ENCODE results near the gene SLC8B1.

The SLC8B1 gene

GRCh38 chr12:113340061-113340460 is 5.2 kb upstream of the SLC8B1 start:
- H3K4me3 ChIP-seq (ENCODE audit: insufficient read depth in 1 of 2, low read depth in 1 of 2, low read length in 2 of 2): no peak overlapping the region
- peaks cover 0 to 8% of the 10 kb centered on the region in 2 experiments for H3K27me3 ChIP-seq (ENCODE audit: control insufficient read depth in 1 of 2, insufficient read depth in 1 of 2, low read length in 2 of 2)
- no peak overlapping the region for H2AFZ ChIP-seq (ENCODE audit: low read depth, low read length)
- H3K23ac ChIP-seq (ENCODE audit: low read length in 2 of 2): no peak overlapping the region
- H3K4me2 ChIP-seq (ENCODE audit: low read length, poor library complexity, severe bottlenecking): no peak overlapping the region
- no peaks in the 10 kb centered on the region for H3K36me3 ChIP-seq (ENCODE audit: control insufficient read depth in 1 of 2, insufficient read depth in 2 of 2, low read depth in 1 of 2, low read length in 2 of 2)
- no peak overlapping the region for H3K27ac ChIP-seq (ENCODE audit: low read length, poor library complexity, severe bottlenecking)
- H4K8ac ChIP-seq (ENCODE audit: low read length): no peak overlapping the region
- H3K4ac ChIP-seq (ENCODE audit: low read depth in 1 of 2, low read length in 2 of 2): no peak overlapping the region
- no peak overlapping the region for H2BK12ac ChIP-seq (ENCODE audit: low read length in 2 of 2)
- H3K9me3 ChIP-seq (ENCODE audit: control insufficient read depth, low read length): no peaks in the 10 kb centered on the region
- 90% methylated on average over 3 of the region's 3 CpGs for WGBS
- H2BK5ac ChIP-seq (ENCODE audit: low read depth, low read length, poor library complexity, severe bottlenecking): no peak overlapping the region
- no peak overlapping the region for H2AK5ac ChIP-seq (ENCODE audit: low read length, severe bottlenecking)
- DNase-seq: no peak
- peaks cover 1% of the 10 kb centered on the region for H3K4me1 ChIP-seq (ENCODE audit: control insufficient read depth, insufficient read depth, low read depth, low read length)
- H4K91ac ChIP-seq (ENCODE audit: low read length): no peak overlapping the region
- no peak overlapping the region for H3K14ac ChIP-seq (ENCODE audit: low read length in 2 of 2)
- H2BK120ac ChIP-seq (ENCODE audit: low read depth, low read length): no peak overlapping the region
- H3K9ac ChIP-seq (ENCODE audit: low read length): no peak overlapping the region
- H3K18ac ChIP-seq (ENCODE audit: low read depth in 1 of 2, low read length in 2 of 2): no peak overlapping the region
- no peaks in the 10 kb centered on the region for H3K79me1 ChIP-seq (replicated peaks; ENCODE audit: low read length, poor library complexity, severe bottlenecking)
- no peak overlapping the region for H2BK15ac ChIP-seq (ENCODE audit: low read depth, poor library complexity, severe bottlenecking)

GRCh38 chr12:113339540-113339939 is 4.6 kb upstream of the SLC8B1 start:
- Histone ChIP-seq H3K23ac (ENCODE audit: low read length in 2 of 2) (no peak overlapping the region), H3K18ac (ENCODE audit: low read depth in 1 of 2, low read length in 2 of 2) (no peak overlapping the region), H3K27ac (ENCODE audit: low read length, poor library complexity, severe bottlenecking) (no peak overlapping the region), H3K4ac (ENCODE audit: low read depth in 1 of 2, low read length in 2 of 2) (no peak overlapping the region), H2BK12ac (ENCODE audit: low read length in 2 of 2) (no peak overlapping the region), H2AFZ (ENCODE audit: low read depth, low read length) (no peak overlapping the region), H2BK120ac (ENCODE audit: low read depth, low read length) (no peak overlapping the region), H3K36me3 (ENCODE audit: control insufficient read depth in 1 of 2, insufficient read depth in 2 of 2, low read depth in 1 of 2, low read length in 2 of 2) (no peaks in the 10 kb centered on the region), H3K9me3 (ENCODE audit: control insufficient read depth, low read length) (no peaks in the 10 kb centered on the region), H3K14ac (ENCODE audit: low read length in 2 of 2) (no peak overlapping the region), H2BK15ac (ENCODE audit: low read depth, poor library complexity, severe bottlenecking) (no peak overlapping the region), H3K79me1 (replicated peaks; ENCODE audit: low read length, poor library complexity, severe bottlenecking) (peaks cover under 1% of the 10 kb centered on the region), H4K91ac (ENCODE audit: low read length) (no peak overlapping the region), H4K8ac (ENCODE audit: low read length) (no peak overlapping the region), H2BK5ac (ENCODE audit: low read depth, low read length, poor library complexity, severe bottlenecking) (no peak overlapping the region), H3K9ac (ENCODE audit: low read length) (no peak overlapping the region), H2AK5ac (ENCODE audit: low read length, severe bottlenecking) (no peak overlapping the region), H3K4me2 (ENCODE audit: low read length, poor library complexity, severe bottlenecking) (no peak overlapping the region), H3K4me1 (ENCODE audit: control insufficient read depth, insufficient read depth, low read depth, low read length) (peaks cover 3% of the 10 kb centered on the region), H3K4me3 (ENCODE audit: insufficient read depth in 1 of 2, low read depth in 1 of 2, low read length in 2 of 2) (no peak overlapping the region), H3K27me3 (ENCODE audit: control insufficient read depth in 1 of 2, insufficient read depth in 1 of 2, low read length in 2 of 2) (peaks cover 0 to 8% of the 10 kb centered on the region in 2 experiments)
- DNase-seq: no peak
- 70% methylated on average over 1 of the region's 5 CpGs for WGBS

- peak overlapping the region in 1 of 2 experiments; percentile 30 for H3K4ac ChIP-seq (ENCODE audit: low read depth in 1 of 2, low read length in 2 of 2)
- H3K27ac ChIP-seq (ENCODE audit: low read length, poor library complexity, severe bottlenecking): no peak overlapping the region
- peaks cover 14% of the 10 kb centered on the region for H3K79me1 ChIP-seq (replicated peaks; ENCODE audit: low read length, poor library complexity, severe bottlenecking)
- peak overlapping the region; percentile 32 to 45 for H2BK12ac ChIP-seq (ENCODE audit: low read length in 2 of 2)
- peak overlapping the region; percentile 19 for H2AK5ac ChIP-seq (ENCODE audit: low read length, severe bottlenecking)
- peak overlapping the region; percentile 90 for H3K9ac ChIP-seq (ENCODE audit: low read length)
- no peaks in the 10 kb centered on the region for H3K27me3 ChIP-seq (ENCODE audit: control insufficient read depth in 1 of 2, insufficient read depth in 1 of 2, low read length in 2 of 2)
- H2AFZ ChIP-seq (ENCODE audit: low read depth, low read length): peak overlapping the region; percentile 20
- peak overlapping the region in 1 of 2 experiments; percentile 37 for H3K18ac ChIP-seq (ENCODE audit: low read depth in 1 of 2, low read length in 2 of 2)
- no peak overlapping the region for H2BK5ac ChIP-seq (ENCODE audit: low read depth, low read length, poor library complexity, severe bottlenecking)
- peak overlapping the region in 1 of 2 experiments; percentile 14 for H3K14ac ChIP-seq (ENCODE audit: low read length in 2 of 2)
- peaks cover 10 to 25% of the 10 kb centered on the region in 2 experiments for H3K36me3 ChIP-seq (ENCODE audit: control insufficient read depth in 1 of 2, insufficient read depth in 2 of 2, low read depth in 1 of 2, low read length in 2 of 2)
- no peak for DNase-seq
- WGBS: 63% methylated on average over 24 of the region's 27 CpGs
- H3K4me1 ChIP-seq (ENCODE audit: control insufficient read depth, insufficient read depth, low read depth, low read length): peaks cover 13% of the 10 kb centered on the region
- no peaks in the 10 kb centered on the region for H3K9me3 ChIP-seq (ENCODE audit: control insufficient read depth, low read length)
- no peak overlapping the region for H2BK15ac ChIP-seq (ENCODE audit: low read depth, poor library complexity, severe bottlenecking)
- H4K8ac ChIP-seq (ENCODE audit: low read length): no peak overlapping the region
- H2BK120ac ChIP-seq (ENCODE audit: low read depth, low read length): no peak overlapping the region
- no peak overlapping the region for H4K91ac ChIP-seq (ENCODE audit: low read length)
- H3K4me3 ChIP-seq (ENCODE audit: insufficient read depth in 1 of 2, low read depth in 1 of 2, low read length in 2 of 2): peak overlapping the region; percentile 71 to 85
- H3K23ac ChIP-seq (ENCODE audit: low read length in 2 of 2): peak overlapping the region in 1 of 2 experiments; percentile 23
- peak overlapping the region; percentile 74 for H3K4me2 ChIP-seq (ENCODE audit: low read length, poor library complexity, severe bottlenecking)
These were observed 778 bp downstream of the SLC8B1 start for GRCh38 chr12:113333877-113334785.

DNA sequence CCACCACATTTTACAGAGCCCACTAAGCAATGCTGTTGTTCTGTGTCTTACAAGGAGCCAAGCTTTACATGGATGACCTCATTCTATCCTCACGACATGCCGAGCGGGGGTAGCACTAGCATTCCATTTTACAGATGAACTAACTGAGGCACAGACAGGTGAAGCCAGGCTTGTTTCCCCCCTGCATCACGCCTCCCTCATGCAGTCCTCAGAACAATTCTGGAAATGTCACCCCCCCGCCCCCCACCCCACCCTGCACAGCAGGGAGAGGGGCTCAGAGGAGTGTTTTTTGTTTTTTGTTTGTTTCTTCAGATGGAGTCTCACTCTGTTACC is 1.5 kb downstream of the SLC8B1 start:
- H2BK120ac ChIP-seq (ENCODE audit: low read depth, low read length): no peak overlapping the region
- H3K18ac ChIP-seq (ENCODE audit: low read depth in 1 of 2, low read length in 2 of 2): peak overlapping the region in 1 of 2 experiments; percentile 50
- H2AFZ ChIP-seq (ENCODE audit: low read depth, low read length): no peak overlapping the region
- H3K4ac ChIP-seq (ENCODE audit: low read depth in 1 of 2, low read length in 2 of 2): no peak overlapping the region
- H3K9me3 ChIP-seq (ENCODE audit: control insufficient read depth, low read length): no peaks in the 10 kb centered on the region
- H4K91ac ChIP-seq (ENCODE audit: low read length): no peak overlapping the region
- 89% methylated on average over 3 of the region's 5 CpGs for WGBS
- peaks cover 10 to 25% of the 10 kb centered on the region in 2 experiments for H3K36me3 ChIP-seq (ENCODE audit: control insufficient read depth in 1 of 2, insufficient read depth in 2 of 2, low read depth in 1 of 2, low read length in 2 of 2)
- no peak overlapping the region for H3K4me2 ChIP-seq (ENCODE audit: low read length, poor library complexity, severe bottlenecking)
- no peaks in the 10 kb centered on the region for H3K27me3 ChIP-seq (ENCODE audit: control insufficient read depth in 1 of 2, insufficient read depth in 1 of 2, low read length in 2 of 2)
- no peak overlapping the region for H2AK5ac ChIP-seq (ENCODE audit: low read length, severe bottlenecking)
- no peak overlapping the region for H3K23ac ChIP-seq (ENCODE audit: low read length in 2 of 2)
- H4K8ac ChIP-seq (ENCODE audit: low read length): no peak overlapping the region
- peaks cover 14% of the 10 kb centered on the region for H3K79me1 ChIP-seq (replicated peaks; ENCODE audit: low read length, poor library complexity, severe bottlenecking)
- no peak for DNase-seq
- H3K27ac ChIP-seq (ENCODE audit: low read length, poor library complexity, severe bottlenecking): no peak overlapping the region
- H3K4me1 ChIP-seq (ENCODE audit: control insufficient read depth, insufficient read depth, low read depth, low read length): peaks cover 14% of the 10 kb centered on the region
- H3K14ac ChIP-seq (ENCODE audit: low read length in 2 of 2): no peak overlapping the region
- H2BK15ac ChIP-seq (ENCODE audit: low read depth, poor library complexity, severe bottlenecking): no peak overlapping the region
- H3K9ac ChIP-seq (ENCODE audit: low read length): peak overlapping the region; percentile 36
- H3K4me3 ChIP-seq (ENCODE audit: insufficient read depth in 1 of 2, low read depth in 1 of 2, low read length in 2 of 2): peak overlapping the region in 1 of 2 experiments; percentile 85
- no peak overlapping the region for H2BK5ac ChIP-seq (ENCODE audit: low read depth, low read length, poor library complexity, severe bottlenecking)
- no peak overlapping the region for H2BK12ac ChIP-seq (ENCODE audit: low read length in 2 of 2)

All from mesenchymal stem cell (in vitro differentiated cells and primary cell).